ENCODE results near the gene GUCA2B.

Gene GUCA2B

GRCh38 chr1:42183957-42184268 is 30.7 kb downstream of the GUCA2B start:
- no peak for DNase-seq (ENCODE audit: extremely low read depth in 1 of 2, low read depth in 1 of 2)

DNA sequence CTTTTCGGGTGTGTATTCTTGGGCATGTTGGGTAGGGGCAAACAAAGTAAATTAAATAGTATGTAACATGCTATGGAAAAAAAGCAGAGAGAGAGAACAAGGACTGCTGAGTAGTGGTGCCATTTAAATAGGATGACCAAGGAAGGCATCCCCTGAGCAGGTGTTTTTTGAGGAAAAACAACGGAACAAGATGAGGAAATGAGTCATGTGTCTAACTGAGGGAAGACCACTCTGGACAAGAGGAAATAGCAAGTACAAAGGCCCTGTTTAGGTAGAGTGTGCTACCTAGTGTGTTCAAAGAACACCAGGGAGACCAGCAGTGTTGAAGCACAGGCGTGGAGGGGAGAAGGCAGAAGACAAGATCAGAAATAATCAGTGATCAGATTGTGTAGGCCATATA is 31.4 kb downstream of the GUCA2B start:
- DNase-seq (ENCODE audit: extremely low read depth in 1 of 2, low read depth in 1 of 2) = no peak

- no peak for DNase-seq (ENCODE audit: extremely low read depth in 1 of 2, low read depth in 1 of 2)
These were observed 32.9 kb downstream of the GUCA2B start for GRCh38 chr1:42186152-42186551.

DNA sequence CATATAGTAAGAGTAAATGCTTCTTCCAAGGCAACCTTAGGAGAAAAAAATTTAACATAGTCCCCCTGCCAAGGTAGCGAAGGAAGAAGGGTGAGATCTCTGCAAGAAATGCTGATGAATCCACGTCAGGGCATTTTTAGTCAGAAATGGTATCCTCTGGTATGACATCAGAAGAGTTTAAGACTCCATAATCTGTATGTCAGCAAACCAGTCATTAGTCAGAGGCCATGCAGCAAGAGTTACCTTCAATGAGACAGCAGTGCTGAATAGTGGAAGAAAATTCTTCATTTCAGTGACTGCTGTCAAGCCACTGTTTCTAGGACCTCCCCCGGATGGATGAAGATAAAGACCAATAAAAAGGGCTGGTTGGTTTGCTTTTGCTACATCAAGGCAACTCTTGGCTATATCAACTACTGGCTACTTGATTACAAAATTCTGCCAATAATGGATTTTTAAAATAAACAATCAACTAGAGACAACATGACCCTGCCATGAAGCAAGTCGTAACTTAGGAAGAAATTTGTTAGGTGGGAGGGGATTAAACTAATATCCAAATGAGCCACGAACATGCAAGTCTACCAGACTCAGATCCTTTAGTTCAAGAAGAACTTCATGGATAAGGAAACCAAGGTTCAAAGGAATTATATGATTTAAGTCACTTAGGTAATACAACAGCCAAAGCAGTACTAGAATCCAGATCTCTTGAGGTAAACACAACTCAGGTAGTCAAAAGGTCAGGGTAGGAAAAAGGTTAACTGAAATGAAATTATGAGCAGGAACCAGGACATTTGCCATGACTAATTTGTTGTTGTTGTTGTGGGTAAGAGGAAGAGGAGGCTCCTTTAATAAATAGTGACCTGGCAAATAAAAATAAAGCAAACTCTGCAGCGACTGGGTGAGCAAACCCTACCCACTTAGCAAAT is 37.0 kb downstream of the GUCA2B start:
- no peak for DNase-seq (ENCODE audit: extremely low read depth in 1 of 2, low read depth in 1 of 2)

GRCh38 chr1:42191319-42191718 is 38.1 kb downstream of the GUCA2B start:
- DNase-seq (ENCODE audit: extremely low read depth in 1 of 2, low read depth in 1 of 2) = no peak

DNA sequence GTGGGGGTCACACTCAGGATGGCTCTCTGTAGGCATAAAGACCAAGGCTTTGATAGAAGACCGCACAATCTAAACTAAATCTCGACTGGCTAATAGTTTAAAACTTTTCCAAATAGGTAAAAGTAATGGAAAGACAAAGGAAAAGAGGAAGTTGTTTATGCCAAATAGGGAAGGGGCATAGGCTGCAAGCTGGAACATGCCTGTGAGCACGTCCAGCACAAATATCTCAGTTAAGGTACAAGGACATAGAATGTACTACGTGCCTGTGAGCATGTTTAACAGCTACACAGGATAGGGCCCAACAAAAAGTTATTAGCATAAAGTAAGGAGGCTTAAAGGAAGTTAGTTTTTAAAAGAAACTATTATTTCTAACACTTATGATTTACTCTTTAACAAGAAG is 38.9 kb downstream of the GUCA2B start:
- no peak for DNase-seq (ENCODE audit: extremely low read depth in 1 of 2, low read depth in 1 of 2)

DNA sequence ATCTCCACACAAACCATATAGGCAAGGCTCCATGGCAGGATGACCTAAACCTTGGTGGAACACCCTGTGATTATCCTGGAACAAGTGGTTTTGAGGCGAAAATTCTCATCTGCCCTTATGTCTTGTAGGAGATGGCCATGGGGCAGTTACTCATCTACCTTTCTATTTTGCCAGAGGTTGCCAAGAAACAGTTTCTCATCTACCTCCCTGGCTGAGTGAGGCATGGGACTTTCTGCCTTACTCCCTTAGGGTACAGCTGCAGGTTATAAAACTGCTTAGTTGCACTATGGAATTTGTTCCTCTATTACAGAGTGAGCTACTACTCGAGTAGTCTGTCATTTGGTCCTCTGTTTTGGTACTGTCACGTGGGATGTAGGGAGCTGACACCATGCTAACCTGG is 42.6 kb downstream of the GUCA2B start:
- DNase-seq (ENCODE audit: extremely low read depth in 1 of 2, low read depth in 1 of 2) = no peak

- no peak for DNase-seq (ENCODE audit: extremely low read depth in 1 of 2, low read depth in 1 of 2)
These were observed 45.0 kb downstream of the GUCA2B start for GRCh38 chr1:42198251-42198650.

DNA sequence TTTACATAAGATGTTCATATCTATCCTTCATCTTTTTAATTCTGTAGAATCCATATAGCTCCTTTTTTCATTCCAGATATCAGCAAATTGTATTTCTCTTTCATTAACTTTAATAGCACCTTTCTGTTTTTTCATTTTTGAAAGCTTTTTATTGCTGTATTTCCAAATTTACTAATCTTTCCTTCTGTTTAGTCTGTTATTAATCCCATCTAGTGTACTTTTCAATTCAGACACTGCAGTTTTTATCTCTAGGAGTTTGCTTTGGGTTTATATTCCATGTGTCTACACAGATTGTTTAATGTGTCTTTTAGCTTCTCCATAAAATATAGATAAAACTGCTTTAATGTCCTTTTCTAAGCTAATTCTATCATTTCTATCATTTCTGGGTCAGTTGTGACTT is 48.8 kb downstream of the GUCA2B start:
- DNase-seq (ENCODE audit: extremely low read depth in 1 of 2, low read depth in 1 of 2) = no peak

Data from activated CD8-positive, alpha-beta memory T cell treated with anti-CD3 and anti-CD28 coated beads for 1 hour (primary cell).